Stimulated activated naive CD4-positive, alpha-beta T cell treated with Interleukin-2 at 50 U/mL for 16 hours (primary cell): ENCODE measurements around the gene ENTPD6.

Source experiments
- DNase-seq: peaks from one replicate; lab custom pipeline; 2025; lab: John Stamatoyannopoulos, UW

Gene ENTPD6

DNA sequence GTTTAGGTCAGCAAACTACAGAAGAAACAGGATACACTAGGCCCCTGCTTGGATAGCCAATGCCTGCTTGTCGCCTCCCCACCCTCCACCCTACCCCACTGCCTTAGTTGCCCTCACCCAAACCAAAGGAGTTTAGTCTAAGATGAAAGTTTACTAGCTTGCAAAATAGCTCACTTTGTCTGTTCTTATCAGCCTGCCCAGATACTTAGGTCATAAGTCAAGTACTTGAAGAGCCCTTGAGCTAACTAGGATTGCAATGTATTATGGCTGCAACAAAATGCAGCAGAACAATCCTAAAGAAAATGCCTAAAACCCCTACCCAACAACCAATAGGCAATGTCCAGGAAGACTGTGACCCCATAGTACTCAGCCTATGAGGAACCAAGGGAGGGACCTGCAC, 7.3 kb upstream of the ENTPD6 start:
- no peak for DNase-seq

DNA sequence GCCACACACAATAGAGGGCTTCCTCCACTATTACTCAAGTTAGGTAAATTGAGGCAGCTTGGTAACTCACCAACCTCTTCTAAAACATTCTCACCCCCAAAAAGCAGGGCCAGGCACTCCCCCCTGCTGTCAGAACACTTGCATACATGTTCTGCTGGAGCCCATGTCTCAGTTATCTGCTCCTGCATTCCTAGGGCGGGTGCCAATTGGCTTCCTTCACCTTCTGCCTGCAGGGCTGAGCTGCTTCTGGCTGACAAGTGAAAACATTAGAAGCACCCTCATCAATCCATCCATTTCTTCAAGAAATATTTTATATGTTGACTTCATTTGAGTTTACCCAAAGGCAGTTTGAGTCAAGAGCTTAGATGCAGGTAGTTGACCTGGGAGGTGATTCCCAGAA, 4.5 kb upstream of the ENTPD6 start:
- DNase-seq: no peak

DNA sequence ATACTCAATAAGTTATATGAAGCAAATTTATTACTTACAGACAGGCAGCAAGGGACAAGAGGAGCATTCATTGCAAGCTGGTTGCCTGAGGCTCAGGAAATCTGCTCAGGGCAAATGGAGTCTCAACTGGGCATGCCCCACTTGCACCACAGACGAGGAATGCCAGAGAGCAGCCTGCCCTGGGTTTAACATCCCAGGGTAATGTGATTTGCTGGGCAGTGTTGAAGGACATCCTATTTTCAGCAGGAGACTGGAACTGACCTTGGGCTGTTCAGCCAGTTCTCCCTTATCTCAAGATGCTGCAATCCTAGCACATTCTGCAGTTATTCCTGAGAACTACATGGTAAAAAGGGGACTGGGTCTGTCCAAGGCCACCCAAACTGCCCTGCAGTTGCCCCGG, 3.8 kb upstream of the ENTPD6 start:
- no peak for DNase-seq

DNA sequence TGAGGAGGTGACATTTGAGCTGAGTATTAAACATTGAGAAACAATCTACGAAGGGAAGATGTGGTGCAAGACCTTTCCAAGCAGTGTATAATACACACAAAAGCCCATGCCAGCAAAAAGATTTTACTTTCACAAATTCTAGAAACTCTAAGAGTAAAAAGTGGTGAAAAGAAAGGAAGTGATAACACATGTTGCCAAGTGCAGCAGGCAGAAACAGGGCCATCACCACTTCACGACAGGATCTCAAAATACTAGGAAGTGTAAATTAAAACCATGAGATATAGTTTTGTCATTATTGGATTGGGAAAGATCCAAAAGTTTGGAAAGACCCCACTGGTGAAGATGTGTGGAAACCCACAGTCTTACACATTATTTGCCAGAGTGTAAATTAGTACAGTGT, 1.7 kb upstream of the ENTPD6 start:
- DNase-seq: no peak

DNA sequence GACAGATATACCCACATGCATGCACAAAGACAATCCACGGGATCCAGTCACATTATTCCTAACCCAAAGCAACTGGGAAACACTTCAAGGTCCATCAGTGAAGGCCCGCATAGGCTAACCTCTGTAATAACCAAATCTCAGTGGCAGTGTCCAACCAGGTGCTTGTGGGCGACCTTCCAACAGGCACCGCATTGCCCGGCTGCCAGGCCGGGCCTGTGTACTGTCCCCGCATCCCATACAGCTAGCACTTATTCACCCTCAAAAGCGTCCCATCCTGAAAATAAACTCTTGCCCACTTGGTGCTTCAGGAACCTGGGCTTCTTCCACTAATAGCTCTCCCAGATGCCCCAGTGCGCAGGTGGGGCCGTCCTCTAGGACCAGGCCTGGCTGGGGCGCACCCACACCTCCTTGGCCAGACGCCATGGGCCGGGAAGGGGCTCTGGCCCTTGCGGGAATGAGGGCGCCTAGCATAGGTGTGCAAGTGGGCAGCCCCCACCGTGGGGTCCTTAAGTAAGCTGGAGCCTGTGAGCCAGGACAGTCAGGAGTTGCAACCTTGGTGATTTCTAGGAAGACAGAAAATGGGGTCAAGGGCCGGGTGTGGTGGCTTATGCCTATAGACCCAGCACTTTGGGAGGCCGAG, 1.1 kb upstream of the ENTPD6 start:
- no peak for DNase-seq

DNA sequence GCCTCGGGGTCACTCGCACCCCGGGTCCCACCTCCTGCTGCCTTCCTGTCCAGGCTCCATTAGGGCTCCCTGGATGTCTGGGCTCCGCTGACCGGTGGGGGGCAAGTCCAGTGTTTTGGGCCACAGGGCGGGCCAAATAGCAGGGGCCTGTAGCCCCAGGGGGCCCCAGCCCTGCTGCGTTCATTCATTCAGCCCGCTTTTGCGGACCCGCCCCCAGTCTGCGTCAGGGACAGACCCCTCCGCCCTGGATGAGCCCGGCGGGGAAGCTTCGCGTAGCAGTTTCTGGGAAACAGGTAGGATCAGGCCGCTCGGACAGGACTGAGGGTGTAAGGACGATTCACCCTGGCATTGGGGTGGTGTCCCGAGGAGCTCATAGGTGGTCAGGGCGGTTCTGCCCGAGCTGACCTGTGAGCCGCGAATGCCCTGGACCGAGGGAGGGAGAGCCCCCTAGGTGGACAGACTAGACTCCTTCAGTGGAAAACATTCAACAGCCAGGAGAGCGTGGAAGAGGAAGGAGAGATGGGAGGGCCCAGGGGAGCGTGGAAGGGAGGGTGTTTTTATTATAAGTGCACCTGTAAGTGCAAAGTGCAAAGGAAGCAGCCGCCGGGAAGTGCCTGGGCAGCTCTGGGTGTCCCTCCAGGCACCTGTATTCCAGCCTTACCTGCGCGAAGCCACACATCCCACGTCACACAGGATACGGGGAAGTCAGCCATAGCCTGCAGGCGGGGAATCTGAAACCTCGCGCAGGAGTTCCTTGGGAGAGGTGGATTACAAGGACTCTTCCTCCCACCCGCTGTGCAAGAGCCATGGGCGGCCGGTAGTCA, 662 bp downstream of the ENTPD6 start:
- no peak for DNase-seq

DNA sequence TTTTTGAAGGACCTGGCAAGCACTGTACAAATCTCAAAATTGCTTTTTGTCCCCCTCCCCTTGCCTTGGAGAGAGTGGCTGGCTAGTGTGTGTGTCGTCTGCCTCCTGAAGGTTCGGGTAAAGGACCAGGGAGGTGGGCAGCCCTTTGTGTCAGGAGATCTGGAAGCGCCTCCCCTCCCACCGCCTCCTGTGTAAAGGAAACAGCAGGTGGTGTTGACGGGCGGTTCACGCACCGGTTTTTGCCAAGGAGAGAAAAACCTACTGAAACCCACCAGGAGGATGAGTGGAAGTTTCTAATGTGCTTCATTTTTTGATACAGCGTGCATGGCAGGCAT, 1.2 kb downstream of the ENTPD6 start:
- DNase-seq: no peak

DNA sequence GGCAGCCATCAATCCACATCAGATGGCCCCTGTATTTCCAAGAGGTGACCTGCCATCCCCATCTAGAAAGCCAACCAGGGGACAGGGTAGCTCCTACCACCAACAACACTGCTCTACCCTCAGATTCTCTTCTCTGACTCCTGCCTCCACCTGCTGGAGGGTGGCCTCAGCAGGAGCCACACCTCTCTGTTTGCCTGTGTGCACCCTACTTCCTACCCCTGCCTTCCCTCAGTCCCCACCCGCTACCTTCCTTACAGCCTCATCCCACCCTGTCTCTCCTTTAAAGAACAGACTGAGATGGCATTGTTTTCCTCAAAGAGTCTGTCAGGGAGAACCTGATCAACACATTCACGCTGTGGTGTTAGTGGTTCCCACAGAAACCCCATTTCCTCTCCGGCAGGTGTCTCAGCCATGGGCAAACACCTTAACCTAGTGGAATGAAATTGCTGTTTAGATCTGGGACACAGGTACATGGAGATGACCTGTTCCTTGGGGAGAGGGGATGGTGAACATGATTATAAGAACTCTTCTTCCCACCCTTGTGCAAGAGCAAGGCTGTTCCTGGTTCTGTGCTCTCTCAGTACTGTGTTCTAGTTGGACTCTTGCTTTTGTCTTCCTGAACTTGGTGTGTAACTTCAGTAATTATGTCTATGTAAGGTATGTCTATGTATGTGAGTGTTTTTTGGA, 1.8 kb downstream of the ENTPD6 start:
- no peak for DNase-seq

DNA sequence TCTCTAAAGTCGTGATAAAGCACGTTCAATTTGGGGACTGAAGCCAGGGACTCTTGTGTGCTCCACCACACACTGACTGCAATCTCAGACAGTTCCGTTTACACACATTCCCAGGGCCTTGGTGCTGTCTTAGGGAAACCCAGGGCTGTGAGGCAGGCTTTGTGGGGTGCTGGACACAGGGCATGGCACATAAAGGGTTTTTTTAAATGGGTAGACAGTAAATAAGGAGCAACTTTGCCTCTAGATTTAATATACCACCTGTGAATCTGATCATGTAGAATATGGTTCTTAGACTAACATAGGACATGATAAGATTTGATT, 2.3 kb downstream of the ENTPD6 start:
- DNase-seq: no peak

DNA sequence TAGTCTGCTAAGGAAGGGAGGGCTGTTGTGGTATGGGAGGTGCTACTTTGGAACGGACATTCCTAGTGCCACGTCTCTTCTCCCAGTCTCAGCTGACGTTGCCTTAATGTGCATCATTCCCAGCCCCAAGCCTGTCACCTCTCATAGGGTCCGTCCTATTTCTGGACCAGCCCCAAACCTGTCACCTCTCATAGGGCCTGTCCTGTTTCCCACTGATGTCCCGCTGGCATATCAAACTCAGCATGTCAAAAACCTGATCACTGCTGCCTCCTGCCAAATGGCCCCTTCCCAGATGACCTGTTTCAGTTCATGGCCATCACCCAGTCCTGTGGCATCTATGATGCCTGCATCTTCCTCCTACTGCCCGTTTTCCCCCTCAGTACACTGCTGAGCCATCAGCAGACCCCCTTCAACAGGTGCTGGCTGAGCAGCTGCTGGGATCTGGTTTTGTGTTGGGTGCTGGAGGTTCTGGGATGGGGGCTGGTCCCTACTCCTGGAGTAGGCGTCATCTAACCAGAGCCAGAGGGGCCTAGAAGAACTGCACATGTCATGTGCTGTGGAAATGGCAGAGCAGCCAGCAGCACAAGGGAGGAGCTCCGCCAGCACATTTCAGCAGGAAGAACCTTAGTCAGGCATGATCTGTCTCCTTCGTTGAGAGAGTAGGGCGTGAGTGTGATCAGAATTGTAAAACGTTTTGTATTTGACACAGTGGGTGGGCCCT, 3.3 kb downstream of the ENTPD6 start:
- DNase-seq: no peak

DNA sequence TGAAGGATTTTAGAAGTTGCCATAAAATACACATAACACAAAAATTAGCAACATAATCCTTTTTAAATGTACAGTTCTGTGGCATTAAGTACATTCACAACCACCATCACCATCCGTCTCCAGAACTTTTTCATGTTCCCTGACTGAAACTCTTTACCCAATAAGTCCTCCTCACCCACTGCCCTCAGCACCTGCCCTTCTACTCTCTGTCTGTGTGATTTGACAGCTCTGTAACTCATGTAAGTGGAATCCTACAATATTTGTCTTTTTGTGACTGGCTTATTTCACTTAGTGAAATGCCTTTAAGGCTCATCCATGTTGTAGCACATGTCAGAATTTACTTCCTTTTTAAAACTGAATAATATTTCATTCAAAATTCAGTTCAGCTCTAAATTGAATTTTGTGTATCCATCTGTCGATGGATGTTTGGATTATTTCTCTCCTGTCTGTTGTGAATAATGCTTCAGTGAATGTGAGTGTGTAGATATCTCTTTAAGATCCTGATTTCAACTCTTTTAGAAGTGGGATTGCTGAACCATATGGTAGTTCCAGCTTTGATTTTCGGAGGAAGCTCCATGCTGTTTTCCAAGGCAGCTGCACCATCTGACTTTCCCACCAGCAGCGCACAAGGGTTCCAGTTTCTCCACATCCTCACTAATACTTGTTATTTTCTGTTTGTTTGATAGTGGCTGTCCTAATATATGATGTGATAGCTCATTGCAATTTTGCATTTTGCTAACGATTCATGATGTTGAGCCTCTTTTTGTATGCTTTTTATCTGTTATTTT, 4.2 kb downstream of the ENTPD6 start:
- no peak for DNase-seq

DNA sequence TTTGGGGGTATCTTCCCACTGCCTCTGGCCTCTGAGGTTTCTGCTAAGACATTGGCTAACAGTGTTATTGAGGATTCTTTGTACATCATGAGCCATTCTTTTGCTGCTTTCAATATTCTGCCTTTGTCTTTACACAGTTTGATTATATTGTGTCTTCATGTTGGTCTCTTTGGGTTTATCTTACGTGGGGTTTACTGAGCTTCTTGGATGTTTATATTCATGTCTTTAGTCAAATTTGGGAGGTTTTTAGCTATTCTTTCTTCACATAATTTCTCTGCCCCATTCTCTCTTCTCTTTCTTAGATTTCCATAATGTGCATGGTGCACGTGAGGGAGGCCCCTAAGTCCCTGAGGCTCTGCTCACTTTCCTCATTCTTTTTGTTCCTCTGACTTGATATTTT, 7.6 kb downstream of the ENTPD6 start:
- DNase-seq: no peak

DNA sequence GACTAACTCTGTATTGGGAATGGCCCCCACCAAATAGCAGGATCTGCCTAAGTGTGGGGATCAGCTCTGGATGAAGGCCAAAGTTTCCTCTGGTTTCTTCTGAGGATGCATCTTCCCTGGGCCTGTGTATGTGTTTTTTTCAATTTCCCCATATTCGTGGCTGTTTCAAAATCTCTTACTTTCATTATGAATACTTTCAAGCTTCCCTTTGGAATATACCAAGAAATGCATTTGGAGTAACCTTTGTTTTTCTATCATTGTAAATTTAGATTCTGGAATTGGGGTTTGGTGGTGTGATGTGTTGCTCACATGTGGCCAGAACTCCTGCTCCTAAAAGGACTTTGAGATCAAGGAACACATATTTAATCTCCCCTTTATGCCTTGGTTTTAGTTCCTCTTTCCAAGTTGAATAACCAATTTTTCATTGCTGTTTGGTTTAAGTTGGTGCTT, 8.4 kb downstream of the ENTPD6 start:
- DNase-seq: no peak

DNA sequence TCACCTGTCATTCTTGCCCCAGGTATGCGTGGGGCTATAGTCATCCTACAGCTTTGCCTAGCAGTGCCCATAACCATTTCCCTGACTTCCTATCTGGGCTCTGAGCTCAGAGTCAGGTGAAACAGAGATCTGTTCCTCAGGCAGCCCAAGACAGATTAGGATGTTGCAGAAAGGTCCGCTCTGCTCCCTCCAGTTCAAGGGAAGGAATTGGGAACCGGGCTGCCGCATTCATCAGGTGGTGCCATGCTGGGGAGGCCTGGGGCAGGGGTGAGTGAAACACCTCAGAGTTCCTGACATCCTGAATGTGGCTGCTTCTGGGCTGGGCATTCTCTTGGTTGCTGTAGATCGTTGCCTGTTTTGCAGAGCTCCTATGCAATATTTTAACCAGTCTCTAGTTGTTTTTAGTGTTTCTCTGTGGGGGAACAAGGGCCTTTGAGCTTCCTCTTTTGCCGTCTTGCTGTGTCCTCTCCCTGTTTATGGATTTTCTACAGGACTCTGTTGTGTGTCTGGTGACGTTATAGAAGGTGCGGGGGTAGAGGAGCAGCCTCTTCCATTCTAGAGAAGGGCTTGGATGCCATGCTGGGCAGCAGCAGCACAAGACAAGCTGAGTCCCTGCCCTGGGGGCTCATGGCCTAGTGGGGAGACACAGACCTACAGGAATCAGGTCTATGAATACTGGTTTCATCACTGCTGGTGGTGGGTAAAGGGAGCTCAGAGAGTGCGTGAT, 9.2 kb downstream of the ENTPD6 start:
- no peak for DNase-seq

DNA sequence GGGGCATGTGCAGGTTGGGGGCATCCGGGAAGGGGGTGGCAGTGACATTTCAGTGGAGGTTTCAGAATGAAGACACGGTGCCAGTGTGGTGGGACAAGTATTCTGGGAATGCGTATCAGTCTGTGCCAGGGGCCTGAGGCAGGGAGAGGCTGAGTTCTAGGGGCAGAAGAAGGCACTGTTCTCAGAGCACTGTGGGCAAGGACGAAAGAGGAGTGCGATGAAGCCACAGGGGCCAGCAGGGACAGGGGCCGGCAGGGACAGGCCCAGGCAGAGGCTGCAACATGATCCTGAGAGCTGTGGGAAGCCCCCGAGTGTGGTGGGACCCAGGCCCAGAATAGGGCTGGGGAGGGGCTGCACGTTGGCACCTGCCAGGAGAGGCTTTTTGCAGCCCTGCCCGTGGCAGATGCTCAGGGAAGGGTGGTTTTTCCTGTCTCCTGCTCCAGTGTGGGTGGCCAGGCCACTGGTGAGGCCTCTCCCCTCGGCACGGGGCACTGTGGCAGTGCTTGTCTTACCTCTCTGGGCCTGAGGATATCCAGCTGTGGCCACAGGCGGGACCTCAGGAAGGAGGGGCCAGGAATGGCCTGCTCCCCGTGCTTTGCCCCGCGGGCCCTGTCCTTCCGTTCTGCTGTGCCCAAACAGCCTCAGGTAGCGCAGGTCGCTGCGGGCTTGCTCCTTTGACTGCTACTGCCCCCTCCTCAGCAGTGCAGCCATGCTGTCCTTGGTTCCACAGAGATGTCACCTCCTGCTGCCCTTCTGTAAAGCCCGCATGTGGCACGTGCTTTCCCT, 10.0 kb downstream of the ENTPD6 start:
- no peak for DNase-seq

DNA sequence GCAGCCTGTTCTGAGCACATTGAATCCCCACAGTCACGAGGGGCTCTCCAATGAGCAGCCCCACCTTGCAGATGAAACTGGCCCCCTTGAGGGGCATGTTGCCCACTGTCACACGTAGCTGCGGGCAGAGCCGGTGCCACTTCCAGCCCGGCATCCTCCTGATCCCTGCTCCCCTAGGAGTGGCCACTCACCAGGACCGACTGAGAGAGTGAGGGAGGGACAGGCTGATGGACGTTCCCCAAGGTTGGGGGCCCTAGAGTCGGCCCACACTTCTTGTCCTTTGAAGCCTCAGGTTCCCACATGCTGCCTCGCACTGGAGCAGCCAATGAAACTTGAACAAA, 10.5 kb downstream of the ENTPD6 start:
- no peak for DNase-seq

DNA sequence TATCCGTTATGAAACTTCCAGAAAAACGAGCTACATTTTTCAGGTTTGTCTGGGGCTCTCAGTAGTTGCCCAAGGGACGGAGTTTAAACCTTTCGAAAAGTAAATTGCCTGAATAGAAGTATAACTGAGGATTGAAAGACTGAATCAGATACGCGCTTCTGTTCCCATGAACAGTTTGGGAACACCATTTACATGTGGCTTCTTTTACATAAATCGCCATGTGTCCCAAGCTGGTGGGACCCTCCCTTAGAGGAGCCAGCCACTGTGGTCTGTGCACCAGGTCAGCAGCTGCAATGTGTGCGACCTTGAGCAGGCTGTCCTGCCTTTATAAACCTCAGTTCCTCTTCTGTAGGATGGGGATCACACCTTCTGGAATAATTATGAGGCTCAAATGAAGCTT, 11.0 kb downstream of the ENTPD6 start:
- no peak for DNase-seq

DNA sequence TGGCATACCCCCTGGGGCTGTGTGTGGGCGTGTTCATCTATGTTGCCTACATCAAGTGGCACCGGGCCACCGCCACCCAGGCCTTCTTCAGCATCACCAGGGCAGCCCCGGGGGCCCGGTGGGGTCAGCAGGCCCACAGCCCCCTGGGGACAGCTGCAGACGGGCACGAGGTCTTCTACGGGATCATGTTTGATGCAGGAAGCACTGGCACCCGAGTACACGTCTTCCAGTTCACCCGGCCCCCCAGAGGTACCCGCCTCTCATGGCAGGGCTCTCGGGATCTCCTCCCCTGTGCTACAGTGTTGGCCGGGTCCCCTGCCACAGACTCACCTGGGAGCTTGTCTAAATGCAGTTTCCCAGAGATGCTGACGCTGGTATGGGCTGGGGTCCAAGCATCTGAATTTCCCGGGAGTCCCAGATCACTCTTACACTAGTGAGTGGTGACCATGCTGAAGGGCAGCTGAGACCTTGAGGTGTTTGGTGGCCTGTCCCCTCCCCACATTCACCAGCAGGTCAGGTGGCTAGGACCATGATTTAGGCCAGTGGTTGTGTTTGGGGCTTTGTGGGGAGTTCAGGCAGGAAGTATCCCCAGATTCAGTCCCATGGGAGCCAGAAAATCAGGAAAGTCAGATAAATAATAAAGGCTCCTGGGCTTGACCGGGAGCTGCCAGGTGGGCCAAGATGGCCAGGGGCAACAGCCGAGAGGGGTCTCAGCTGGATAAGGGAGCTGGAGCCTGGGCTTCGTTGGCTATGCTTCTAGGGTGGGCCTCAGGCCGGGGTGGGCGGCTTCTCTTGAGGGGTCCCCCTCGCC, 11.8 kb downstream of the ENTPD6 start:
- no peak for DNase-seq

DNA sequence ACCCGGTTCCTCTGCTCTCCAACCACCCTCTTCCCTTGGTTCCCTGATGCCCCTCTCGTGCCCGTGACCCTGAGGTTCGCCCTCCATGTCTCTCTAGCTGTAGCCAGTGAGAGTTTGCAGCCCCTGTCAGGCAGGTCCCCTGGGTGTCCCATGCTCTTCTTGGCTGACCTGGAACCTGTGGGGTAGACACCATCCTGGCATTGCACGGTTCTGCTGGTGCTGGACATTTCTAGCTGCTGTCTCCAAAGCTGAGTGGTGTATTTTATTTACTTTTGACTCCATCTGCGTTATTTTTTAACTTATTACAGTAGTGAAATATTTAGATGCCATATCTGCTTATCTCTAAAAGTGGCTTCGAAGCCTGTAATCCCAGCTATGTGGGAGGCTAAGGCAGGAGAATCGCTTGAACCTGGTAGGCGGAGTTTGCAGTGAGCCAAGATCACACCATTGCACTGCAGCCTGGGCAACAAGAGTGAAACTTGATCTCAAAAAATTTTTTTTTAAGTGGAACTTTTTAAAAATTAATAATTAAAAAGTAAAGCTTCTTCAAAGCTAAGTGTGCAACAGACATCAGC, 12.5 kb downstream of the ENTPD6 start:
- no peak for DNase-seq
